DMS 273 treated with DMSO at 0.1 percent for 48 hours (cell line): Measurements from ENCODE around the gene OR2L2.
"Not testable (repeated sequence)": the region's sequence is repeated elsewhere in the genome, so short reads cannot be mapped to it uniquely, and the experiment has no call there.

Source experiments
- DNase-seq: peaks from one replicate; lab custom pipeline; 2025; lab: John Stamatoyannopoulos, UW

OR2L2 gene

GRCh38 chr1:248029770-248030169 lies at the start of gene OR2L2:
TSS of gene OR2L2 (plus strand) at chr1:248030070. CDS start at chr1:248038268, 8,198 bp downstream.
- no peak for DNase-seq

- DNase-seq: no peak
Observed at GRCh38 chr1:247992986-247993385, 36.9 kb upstream of the OR2L2 start.

GRCh38 chr1:247998811-247999210 lies 31.1 kb upstream of the OR2L2 start:
- DNase-seq: no peak

GRCh38 chr1:248000169-248000568 lies 29.7 kb upstream of the OR2L2 start:
- no peak for DNase-seq

GRCh38 chr1:248007778-248008177 lies 22.1 kb upstream of the OR2L2 start:
- no peak for DNase-seq

GRCh38 chr1:248009681-248010080 lies 20.2 kb upstream of the OR2L2 start:
- no peak for DNase-seq

- no peak for DNase-seq
Observed at GRCh38 chr1:248013229-248013710, 16.6 kb upstream of the OR2L2 start, which contains the start of gene OR2L5. TSS of gene OR2L5 (plus strand) at chr1:248013660. CDS start at chr1:248021948, 8,288 bp downstream.

- no peak for DNase-seq
Observed at GRCh38 chr1:248015803-248016202, 14.1 kb upstream of the OR2L2 start.

- DNase-seq: no peak
Observed at GRCh38 chr1:248045209-248045608, 15.3 kb downstream of the OR2L2 start.

GRCh38 chr1:248046536-248046935 lies 16.7 kb downstream of the OR2L2 start, which contains the start of gene OR2L3:
TSS of gene OR2L3 (plus strand) at chr1:248046836. CDS start at chr1:248060682, 13,846 bp downstream.
- DNase-seq: no peak

GRCh38 chr1:248047008-248047407 lies 17.1 kb downstream of the OR2L2 start:
- no peak for DNase-seq

GRCh38 chr1:248054671-248055070 lies 24.8 kb downstream of the OR2L2 start:
- no peak for DNase-seq

GRCh38 chr1:248055261-248055660 lies 25.4 kb downstream of the OR2L2 start:
- no peak for DNase-seq

GRCh38 chr1:248065071-248065470 lies 35.2 kb downstream of the OR2L2 start:
- no peak for DNase-seq

GRCh38 chr1:248065604-248066003 lies 35.7 kb downstream of the OR2L2 start:
- DNase-seq: no peak

- not testable (repeated sequence) for DNase-seq
Observed at GRCh38 chr1:248083864-248084263, 54.0 kb downstream of the OR2L2 start.
